T-helper 1 cell (primary cell): ENCODE measurements around the gene CHKA.
A peak's percentile ranks its signal among the peaks of the same experiment; 100 is the strongest.
"Not testable (repeated sequence)": the region's sequence is repeated elsewhere in the genome, so short reads cannot be mapped to it uniquely, and the experiment has no call there.

Experiments used
- DNase-seq, 5 donors: peaks; one replicate each; pipeline ENCODE4 v3.0.0-alpha.2; 2012 to 2020

The CHKA gene

DNA sequence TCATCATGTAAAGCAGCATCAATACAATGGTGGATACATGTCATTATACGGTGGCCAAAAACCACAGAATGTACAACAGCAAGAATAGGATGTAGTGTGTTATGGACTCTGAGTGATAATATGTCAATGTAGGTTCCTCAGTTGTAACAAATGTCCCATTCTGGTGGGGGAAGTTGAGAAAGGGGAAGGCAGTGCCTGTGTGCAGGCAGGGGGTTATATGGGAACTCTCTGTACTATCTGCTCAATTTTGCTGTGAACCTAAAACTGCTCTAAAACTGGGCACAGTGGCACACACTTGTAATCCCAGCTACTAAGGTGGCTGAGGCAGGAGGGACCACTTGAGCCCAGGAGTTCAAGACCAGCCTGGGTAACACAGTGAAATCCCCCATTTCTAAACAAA lies 5.9 kb downstream of the CHKA start:
- no peak for DNase-seq

DNA sequence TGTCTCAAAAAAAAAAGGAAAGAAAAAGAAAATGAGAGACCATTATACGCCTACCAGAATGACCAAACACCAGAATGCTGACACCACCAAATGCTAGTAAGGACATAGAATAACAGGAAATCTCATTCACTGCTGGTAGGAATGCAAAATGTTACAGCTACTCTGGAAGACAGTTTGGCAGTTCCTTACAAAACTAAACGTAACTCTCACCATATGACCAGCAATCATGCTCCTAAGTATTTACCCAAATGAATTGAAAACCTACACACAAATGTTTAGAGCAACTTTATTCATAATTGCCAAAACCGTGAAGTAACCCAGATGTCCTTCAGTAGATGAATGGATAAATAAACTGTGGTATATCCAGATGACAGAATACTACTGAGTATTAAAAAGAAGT lies 7.2 kb downstream of the CHKA start:
- no peak for DNase-seq

DNA sequence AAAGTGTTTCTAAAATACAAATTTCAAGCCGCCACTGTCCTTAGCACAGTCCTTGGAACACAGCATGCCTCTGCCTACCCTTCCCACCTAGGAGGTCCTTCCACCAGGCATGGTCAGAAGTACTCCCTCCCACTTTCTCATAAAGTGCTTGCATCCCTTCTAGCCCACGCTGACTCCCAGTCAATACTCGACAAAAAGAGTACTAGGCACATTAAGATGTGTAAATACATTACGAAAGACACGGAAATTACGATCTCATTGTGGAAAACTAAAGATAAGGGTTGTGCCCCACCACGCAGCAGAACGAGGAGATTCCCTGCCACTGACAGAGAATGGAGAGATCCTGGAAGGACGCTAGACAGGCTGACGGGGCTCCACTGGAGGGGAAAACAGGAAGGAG lies 13.5 kb downstream of the CHKA start:
- no peak for DNase-seq

DNA sequence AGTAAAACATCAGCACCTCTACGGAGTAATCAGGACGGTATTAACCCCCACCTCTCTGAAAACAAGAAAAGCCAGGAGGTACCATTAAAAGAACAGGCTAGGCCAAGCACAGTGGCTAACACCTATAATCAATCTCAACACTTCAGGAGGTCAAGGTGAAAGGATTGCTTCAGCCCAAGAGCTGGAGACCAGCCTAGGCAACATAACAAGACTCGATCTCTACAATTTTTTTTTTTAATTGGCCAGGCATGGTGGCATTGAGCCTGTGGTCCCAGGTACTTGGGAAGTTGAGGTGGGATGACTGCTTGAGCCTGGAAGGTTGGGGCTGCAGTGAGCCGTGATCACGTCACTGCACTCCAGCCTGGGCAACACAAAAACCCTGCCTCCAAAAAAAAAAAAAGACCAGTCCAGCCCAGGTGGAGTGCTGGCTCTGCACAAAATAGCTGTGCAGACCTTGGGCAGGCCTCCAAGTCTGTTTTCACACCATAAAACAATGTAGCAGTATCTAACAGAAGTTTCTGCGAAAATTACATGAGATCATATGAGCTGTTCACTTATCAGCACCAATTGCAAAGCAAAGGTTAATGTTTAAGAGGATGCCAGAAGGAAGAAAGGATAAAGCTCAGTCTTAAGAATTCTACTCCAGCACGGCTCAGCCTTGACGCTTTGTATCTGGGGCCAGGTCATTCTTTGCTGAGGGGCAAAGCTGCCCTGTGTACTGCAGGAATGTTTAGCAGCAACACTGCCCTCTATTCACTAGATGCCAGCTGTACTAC lies 14.8 kb downstream of the CHKA start:
- DNase-seq, result no peak

DNA sequence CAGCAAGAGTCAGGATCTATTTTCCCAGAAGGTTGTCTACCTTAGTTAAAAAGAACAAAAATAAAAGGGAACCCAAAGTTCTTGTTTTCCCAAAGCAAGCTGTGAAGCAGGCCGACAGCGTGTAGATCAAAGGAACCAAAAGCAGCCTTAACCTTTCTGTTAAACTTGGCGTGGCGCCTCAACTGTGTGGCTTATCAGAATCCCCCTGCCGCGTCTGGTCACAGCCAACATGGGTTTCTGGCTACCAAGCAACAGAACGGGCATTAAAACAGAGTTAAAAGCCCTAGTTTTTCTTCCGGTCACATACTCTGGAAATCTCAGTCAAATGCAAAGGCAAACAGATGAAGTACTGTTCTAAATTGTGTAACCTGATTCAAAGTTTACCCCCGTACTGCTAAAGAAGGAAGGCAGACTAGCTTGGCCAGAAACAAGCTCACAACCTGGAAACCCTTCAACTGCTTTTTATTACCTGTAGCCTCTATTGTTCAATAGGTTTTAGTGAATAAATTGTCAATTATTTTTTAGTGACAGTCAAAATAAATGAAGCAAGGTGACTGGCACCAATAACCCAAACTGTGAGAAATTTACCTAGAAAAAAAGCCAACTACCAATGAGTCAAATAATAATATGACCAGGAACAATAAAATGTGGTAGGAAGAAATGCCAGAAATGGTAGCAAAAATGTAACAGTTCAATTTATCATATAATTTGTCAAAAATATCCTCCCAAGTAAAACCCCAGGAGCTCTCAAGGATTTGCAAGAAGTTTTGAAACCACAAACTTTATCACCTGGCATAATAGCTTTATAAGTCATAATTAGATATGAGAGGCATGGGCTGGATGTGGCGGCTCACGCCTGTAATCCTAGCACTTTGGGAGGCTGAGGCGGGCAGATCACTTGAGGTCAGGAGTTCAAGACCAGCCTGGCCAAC lies 21.4 kb downstream of the CHKA start:
- DNase-seq, result peak in 1 of 5 donors; percentile 16

DNA sequence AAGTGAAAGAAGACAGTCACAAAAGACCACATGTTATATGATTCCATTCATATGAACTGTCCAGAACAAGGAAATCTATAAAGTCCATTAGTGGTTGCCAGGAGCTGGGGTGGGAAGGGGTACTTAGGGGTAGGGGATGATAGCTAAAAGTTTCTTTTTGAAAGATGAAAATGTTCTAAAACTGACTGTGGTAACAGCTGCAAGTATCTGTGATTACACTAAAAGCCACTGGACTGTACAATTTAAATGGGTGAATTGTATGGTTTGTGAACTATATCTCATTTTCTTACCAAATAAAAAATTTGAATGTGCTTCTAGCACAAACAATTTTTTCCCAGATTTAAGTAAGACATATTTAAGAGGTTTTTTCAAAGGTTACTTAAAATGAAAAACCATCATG lies 22.1 kb downstream of the CHKA start:
- no peak for DNase-seq

DNA sequence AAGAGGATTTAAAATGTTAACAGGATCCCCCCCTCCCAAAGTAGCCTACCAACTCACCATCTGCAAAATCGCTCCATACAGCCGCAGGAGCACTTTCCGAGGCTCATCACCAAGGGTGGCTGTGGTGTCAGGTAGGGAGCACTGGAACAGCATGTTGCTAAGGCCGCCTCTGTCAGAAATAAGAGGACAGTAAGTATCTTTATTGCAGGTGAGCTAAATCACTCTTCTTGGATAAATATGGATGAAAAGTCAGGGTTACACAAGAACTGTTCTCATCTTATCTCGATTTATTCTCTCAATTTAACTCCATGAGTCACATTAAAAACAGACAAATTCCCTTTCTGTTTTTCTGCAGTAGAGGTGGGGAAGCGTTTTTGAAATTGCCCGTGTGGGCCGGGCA lies 24.2 kb downstream of the CHKA start:
- no peak for DNase-seq

DNA sequence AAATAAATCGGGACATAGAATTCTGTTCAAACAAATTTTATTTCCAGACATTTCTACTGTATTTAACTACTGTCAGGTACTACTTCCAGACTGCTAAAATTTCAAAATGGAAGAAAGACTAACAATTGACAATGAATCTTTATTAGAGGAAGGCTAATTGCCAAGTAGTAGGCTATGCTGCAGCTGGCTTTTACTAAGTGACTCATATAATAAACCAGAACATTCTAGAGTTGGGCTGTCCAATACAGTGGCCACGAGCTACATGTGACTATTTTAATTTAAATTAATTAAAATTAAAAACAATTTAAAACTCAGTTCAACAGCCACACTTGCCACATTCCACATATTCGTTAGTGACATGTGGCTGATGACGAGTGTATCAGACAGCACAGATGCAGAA lies 27.6 kb downstream of the CHKA start:
- DNase-seq, result no peak

DNA sequence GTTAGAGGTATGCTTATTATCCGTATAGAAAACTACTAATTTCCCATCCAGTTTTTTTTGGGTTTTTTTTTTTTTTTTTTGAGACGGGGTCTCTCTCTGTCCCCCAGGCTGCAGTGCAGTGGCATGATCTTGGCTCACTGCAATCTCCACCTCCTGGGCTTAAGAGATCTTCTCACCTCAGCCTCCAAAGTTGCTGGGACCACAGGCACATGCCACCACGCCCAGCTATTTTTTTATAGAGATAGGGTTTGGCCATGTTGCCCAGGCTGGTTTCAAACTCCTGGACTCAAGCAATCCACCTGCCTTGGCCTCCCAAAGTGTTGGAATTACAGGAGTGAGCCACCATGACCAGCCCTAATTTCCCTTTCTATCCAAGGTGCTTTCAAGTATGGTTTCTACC lies 28.2 kb downstream of the CHKA start:
- not testable (repeated sequence) for DNase-seq

DNA sequence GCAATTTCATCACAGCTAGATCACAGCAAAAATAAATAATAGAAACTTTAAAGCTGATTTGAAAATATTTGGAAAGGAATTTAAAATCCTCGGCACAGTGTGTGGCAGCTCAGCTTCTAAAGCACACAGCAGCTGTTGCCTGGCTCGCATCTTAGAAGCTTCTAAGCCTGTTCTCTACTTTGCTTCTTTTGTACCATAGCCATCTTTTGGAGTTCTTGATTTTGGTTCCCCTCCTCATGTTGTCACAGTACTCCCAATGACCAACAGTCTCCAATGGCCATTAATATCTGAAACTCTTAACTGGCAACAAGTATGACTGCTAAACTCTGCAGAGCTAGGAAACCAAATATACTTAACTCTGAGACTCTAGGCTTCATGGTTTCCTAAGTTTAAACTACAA lies 28.8 kb downstream of the CHKA start:
- DNase-seq, result no peak

DNA sequence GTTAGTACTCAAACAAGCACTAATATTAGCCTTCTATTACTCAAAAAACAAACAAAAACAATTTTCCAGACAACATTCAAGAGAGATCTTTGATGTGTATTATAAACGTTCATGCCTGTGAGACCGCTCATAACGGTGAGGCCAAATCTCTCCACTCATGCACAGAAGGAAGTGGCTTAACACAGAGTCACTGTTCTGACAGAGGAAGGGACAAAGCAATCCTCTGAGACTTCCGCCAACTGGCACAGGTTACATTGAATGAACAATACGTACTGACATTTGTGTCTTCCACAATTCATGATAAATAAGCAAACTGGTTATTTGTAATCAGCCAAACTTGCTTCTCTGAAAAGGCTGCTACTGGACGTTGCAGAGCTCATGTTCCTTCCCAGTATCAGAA lies 30.5 kb downstream of the CHKA start:
- no peak for DNase-seq

DNA sequence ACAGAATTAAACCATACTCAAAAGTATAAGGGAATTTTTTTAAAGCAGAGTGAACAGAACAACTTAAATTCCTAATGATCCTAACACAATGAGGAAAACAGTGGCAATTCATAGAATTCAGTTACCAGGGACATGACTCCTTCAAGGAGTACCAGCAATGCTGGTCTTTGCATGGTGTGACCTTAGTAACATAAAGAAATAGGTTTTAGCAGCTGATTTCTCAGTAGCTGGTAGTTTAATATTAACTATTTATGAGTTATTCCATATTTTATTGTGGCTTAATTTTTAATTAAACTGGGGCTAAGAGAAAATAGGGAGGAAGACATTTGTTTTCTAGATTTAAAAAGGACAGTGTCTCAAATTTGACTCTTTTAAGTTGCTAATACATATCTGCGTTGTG lies 30.9 kb downstream of the CHKA start:
- DNase-seq, result no peak

DNA sequence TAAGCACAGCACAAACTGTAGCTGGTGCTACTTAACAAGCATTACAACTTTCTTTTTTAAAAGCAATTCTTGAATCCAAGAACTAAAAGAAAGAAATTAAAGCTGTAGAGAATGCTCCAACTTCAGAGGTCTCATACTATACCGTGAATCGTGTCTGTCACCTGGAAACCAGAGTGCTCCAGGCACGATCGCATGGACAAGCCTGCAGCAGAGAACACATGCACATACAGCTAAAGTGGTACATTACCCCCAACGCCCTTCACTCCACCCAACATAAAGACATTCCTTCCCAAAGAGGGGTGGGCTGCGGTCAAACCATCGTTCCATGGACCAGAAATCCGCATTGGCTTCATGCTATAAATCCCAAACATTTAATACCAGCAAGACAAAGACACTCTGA lies 31.5 kb downstream of the CHKA start:
- DNase-seq, result no peak

DNA sequence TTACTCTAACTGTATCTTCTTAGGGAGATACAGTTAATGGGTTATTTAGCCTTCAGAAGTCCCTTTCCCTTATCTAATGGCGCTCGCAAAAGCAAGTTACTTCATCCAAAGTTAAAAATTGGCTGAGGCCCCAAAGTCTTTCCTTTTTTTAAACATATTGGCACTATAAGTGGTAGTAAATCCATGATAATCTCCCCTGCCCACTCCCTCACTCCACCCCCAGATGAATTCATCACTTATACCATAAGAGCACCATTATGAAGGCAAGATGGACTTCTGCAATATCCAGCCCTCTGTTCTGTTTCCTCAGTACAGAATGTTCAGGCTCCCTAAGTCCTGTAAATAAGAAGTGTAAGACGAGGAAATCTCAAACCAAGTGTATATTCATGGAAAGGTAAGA lies 37.7 kb downstream of the CHKA start:
- no peak for DNase-seq

DNA sequence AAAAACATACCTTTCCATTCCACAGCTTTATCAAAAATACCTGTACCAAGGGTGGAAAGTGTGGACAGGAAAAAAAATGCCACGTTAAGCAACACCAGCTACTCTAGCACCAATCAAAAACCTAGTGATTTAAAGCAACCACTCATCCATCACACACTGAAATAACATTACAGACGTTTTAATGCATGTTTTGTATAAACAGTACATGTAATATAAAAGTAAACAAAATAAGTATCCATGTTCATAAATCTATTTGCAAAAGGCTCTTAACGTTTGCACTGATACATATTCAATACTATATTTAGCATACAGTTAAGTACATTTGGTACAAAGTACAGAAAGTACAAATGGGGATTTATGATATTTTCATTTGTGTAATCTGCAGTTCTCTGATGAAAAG lies 38.7 kb downstream of the CHKA start:
- DNase-seq, result no peak

DNA sequence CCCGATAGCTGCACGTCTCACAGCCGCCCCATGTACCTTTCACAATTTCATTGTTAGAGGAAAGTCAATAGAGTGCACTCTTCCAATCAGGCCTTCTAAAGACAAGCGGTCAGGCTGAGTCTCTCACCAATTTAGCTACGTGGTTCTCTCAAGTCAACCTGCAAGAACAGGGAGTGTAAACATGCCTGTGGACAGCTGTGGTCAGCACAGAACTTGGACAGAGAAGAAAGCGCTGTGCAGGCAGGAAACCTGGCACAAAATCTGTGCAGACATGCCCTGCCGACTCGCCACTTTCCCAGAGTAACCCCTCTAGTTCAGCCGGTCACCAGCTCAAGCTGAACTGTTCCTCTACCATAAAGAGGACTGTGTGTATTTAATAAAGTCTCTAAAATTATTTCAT lies 39.5 kb downstream of the CHKA start:
- DNase-seq, result no peak

DNA sequence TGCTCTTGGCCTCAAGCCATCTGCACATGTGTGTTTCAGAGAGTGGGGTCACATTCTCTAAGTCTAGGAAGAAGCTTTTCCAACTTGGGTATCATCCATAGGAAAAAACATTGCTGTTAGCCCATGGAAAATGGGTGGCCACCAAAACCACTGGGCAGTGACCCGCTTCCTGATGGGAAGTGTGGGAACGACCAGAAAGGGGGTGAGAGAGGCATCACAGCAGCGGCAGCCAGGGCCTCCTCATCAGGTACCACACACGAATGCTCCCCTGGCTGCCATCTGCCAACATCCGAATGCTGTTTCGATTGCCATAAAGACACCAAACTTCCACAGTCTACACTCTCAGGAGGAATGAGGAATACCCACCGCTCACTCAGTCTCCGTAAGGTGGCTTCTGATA lies 40.3 kb downstream of the CHKA start:
- DNase-seq, result no peak

DNA sequence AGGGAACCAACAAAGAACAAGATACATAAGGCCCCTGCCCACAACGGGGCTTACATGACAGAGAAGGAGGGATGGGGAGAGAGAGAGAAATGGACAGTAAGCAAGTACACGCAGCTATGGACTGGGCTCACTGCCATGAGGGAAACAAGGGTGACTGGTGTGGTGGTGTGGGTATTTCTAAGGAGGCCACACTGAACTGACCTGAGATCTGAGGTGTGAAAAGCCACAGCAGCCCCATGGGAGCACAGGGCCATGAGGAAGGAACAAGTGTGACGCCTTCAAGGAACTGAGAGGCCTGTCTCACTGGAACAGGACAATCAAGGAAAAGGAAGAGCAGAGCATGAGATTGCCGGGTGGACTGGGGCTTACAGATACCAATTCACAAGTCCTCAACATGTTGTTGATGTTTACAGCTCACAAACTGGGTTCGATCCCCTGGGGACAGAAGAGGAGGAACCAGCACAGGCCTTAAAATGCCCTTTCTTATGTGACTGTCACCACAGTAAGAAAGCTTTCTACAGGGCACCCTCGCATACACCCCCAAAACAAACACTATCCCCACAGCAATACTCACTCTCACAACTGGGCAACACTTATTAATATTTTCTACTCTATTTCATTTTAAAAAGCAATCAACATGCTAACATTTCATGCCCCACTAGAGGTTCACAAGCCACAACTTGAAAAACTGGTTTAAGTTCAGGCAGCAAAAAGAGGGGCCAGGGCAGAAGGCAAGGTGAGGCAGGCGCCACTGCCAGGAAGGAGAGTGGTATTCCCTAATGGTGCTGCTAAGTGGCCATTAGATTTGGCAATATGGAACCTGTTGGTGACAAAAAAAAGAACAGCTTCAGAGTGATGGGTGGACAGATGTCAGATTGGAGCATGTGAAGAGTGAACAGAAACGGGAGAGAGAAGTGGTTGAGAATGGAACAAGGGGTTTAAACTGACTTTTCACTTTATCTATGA lies 43.3 kb downstream of the CHKA start:
- no peak for DNase-seq

DNA sequence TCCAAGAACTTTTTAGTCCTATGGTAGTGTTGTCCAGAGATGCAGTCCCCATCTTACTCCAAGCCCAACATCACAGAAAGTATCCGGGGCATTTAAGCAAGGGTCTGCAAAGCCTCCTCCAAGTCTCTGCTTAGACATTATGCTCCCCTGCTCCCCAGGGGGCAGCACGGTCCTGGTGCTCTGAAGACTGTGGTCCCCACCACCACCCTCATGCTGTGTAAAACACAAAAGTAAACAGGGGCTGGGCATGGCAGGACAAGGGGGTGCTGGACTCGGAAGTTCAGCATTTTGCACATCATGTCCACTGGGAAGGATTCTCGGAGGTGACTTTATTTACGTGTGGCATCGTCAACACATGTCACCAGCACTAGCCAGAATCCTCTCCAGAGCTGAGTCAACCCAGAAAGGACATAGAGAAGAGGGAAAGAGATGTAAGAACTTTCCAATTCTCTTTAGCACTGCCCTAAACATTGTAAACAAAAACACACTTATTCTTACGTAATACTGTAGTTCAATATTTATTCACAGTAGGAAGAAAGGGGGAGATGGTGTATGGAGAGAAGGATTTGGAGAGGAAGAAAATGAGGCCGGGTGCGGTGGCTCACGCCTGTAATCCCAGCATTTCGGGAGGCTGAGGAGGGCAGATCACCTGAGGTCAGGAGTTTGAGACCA lies 44.7 kb downstream of the CHKA start:
- DNase-seq, result no peak

DNA sequence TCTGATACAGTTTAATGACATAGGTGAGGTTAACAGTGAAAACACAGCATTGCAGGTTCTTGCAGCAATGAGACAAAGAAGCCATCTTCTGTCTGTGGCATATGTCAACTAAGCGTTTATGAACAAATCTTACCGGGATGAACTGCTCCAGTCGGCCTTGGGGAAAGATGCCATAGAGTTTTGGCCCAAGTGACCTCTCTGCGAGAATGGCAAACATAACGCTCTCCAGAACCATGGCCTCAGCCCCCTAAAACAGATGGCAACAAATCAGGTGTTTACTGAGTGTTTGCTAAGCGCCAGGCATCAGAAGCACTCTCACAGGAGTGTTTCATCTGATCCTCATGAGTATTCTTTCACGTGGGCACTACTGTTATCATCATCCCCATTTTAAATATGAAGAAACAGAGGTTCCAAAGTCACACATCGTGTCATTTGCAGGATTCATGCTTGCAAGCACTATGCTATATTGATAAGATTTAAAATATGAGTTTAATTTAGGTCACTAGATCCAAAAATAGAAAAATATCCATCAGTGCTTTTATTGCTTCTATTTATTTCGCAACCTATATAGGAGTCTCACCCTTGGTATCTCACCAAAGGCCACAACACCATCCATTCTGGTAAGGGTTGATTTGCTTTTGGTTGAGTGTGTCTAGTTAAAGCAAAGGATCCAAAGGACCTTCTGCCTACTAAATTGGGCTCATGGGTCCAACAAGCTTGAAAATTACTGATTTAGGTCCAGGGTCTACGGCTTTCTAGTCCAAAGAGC lies 46.4 kb downstream of the CHKA start:
- no peak for DNase-seq

DNA sequence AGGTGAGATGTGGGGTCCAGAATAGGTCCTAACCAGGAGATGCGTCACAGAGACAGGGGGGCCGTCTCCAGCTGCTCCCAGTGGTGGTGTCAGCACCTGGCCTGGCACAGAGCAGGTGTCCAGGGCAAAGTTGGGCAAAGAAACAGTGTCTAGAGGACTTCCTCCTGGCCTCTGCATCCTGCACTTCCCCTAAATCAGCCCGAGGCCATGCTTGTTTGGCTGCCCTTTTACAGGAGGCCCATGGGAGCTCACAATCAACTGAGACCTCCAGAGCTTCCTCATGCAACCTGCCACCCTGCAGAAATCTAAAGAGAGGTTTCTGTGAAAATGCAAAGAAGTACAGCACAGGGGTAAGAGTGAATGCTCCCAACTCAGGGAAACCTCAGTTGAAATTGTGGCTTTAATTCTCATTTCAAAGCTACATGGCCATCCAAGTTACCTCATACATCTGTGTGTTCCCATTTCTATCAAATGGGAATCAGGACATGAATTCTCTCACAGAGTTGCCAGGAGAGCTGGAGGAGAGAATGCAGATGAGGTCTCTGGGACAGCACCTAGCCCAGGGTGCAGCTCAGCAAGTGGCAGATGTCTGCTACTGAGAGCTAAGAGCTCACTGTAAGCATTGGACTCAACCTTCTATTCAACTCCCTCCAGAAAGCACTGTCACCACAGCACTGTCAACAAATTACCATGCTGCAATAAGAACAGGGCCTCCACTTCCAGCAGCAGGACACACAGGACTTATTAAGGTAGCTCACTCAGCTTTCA lies 49.7 kb downstream of the CHKA start:
- no peak for DNase-seq
